ENCODE measurements around the gene APOO.

The APOO gene

DNA sequence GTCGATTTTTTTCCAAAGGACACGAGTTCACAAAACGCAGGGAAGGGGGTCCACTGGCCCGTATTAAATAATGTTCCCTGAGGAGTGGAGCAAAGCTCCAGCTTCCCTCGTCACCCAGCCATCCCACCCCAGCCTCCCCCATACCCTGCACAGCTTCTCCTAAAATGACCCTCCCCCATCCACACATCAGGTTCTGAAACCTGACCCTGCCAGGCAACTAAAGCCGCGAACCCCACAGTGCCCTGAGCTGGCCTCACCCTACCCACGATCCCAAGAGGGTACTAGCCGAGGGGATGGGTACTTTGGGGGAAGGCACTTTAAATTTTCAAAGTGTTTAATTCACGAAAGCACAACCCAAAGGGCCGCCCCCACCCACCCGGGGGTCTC lies 634 bp downstream of the APOO start:
- no peak for TF ChIP-seq CTCF (IDR thresholded peaks at IDR 0.05; ENCODE audit: borderline replicate concordance, control extremely low read depth, extremely low read depth, insufficient read depth, missing control alignments)
- in situ Hi-C loops (cut with MboI; ENCODE audit: low sequenced_read_pairs, unreplicated experiment): loop anchor here (10.0 to 25.0 kb wide), 2 partner anchors 132 to 330 kb away; no protein-coding TSS in a partner anchor
- DNase-seq (ENCODE audit: low spot score): no peak

DNA sequence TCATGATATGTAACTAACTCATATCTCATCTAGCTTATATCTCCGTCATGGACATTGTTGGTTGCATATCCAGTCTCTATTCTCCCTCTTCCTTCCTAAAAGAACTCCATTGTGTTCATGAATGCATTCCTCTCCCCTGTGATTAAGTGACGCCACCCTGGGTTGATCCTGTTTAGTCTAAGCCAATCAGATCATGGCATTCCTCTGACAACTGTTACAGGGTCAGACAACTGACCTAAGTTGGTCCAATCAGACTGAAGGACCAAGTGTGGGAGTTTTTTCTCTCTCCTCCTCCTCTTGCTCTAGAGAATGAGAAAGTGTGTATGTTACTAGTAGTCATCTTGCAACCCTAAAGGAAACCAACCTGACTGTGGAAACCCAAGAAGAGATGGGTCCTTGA lies 3.6 kb downstream of the APOO start:
- no peak for TF ChIP-seq CTCF (IDR thresholded peaks at IDR 0.05; ENCODE audit: borderline replicate concordance, control extremely low read depth, extremely low read depth, insufficient read depth, missing control alignments)
- DNase-seq (ENCODE audit: low spot score): no peak
- in situ Hi-C loops (cut with MboI; ENCODE audit: low sequenced_read_pairs, unreplicated experiment): loop anchor here (5.0 to 25.0 kb wide), 3 partner anchors 129 to 333 kb away; no protein-coding TSS in a partner anchor

DNA sequence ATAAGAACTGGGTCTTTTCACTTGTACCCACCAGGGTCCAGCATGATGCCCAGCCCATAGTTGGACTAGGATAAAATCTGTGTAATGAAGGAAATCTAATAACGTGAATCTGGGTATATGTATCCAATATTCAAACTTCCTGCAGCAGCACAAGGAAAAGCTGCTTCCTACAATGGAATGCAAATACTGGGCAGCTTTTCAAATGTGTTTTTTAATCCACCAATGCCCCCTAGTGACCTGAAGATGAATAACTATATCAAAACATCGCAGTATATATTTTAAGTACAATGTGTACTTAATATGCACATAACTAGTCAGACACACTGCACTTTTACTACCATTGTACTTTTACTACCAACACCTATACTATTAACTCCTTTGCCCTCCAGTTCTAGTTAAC lies 5.3 kb downstream of the APOO start:
- peak; percentile 3 for TF ChIP-seq CTCF (IDR thresholded peaks at IDR 0.05; ENCODE audit: borderline replicate concordance, control extremely low read depth, extremely low read depth, insufficient read depth, missing control alignments)
- DNase-seq (ENCODE audit: low spot score): peak; percentile 27
- in situ Hi-C loops (cut with MboI; ENCODE audit: low sequenced_read_pairs, unreplicated experiment): loop anchor here (5.0 to 25.0 kb wide), 3 partner anchors 128 to 335 kb away; no protein-coding TSS in a partner anchor

DNA sequence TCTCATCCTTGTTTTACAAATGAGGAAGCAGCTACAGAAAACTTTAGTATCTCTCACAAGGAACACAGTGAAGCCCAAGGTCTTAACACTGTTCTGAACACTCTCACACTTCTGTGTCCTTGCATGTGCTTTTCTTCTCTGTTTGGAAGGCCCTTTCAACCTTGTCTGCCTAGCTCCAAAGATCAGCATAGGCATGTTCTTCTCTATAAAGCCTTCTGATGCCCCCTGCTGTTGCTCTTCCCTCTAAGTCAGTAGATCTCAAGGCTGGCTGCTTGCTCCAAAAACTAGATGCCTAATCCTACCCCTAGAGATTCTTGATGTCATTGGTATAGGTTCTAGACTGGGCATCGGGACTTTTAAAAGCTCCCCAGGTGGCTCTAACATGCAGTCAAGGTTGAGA lies 5.9 kb downstream of the APOO start:
- peak; percentile 60 for DNase-seq (ENCODE audit: low spot score)
- peak; percentile 24 for TF ChIP-seq CTCF (IDR thresholded peaks at IDR 0.05; ENCODE audit: borderline replicate concordance, control extremely low read depth, extremely low read depth, insufficient read depth, missing control alignments)
- in situ Hi-C loops (cut with MboI; ENCODE audit: low sequenced_read_pairs, unreplicated experiment): loop anchor here (5.0 to 25.0 kb wide), 3 partner anchors 127 to 335 kb away; no protein-coding TSS in a partner anchor

DNA sequence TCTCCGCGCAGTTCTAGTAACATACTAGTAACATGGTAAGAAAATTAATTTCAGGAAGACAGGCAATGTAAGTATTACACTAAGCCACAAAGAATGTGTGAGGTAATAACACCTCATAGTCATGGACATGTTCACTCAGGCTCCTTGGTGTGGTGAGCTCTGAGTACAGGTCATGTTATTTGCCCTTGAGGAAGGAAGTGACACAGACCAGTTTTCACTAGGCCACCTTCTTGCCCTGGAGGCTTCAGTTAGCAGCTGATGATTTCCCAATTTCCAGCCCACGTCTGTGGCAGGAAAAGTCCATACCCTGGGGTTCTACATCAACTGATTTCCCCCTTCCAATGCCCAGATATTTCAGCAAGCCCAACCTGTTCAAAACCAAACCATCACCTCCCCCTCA lies 6.7 kb downstream of the APOO start:
- DNase-seq (ENCODE audit: low spot score): no peak
- in situ Hi-C loops (cut with MboI; ENCODE audit: low sequenced_read_pairs, unreplicated experiment): loop anchor here (5.0 to 25.0 kb wide), 3 partner anchors 126 to 336 kb away; no protein-coding TSS in a partner anchor
- no peak for TF ChIP-seq CTCF (IDR thresholded peaks at IDR 0.05; ENCODE audit: borderline replicate concordance, control extremely low read depth, extremely low read depth, insufficient read depth, missing control alignments)

DNA sequence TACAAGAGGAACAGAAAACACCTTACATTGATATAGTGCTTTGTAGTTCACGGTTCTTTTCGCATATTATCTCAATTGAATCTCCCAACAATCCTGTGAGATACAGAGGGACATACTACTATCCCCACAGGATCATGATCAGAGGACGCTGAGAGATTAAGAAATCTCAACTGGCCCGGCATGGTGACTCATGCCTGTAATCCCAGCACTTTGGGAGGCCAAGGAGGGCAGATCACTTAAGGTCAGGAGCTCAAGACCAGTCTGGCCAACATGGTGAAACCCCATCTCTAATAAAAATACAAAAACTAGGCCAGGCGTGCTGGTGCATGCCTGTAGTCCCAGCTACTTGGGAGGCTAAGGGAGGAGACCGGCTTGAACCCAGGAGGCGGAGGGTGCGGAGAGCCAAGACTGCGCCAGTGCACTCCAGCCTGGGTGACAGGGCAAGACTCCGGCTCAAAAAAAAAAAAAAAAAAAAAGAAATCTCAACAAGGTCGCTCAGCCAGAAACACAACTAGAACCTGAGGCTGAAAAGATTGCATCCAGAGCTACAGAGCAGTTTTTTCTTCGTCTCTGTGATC lies 7.4 kb downstream of the APOO start:
- in situ Hi-C loops (cut with MboI; ENCODE audit: low sequenced_read_pairs, unreplicated experiment): loop anchor here (5.0 to 25.0 kb wide), 3 partner anchors 126 to 337 kb away; no protein-coding TSS in a partner anchor
- TF ChIP-seq CTCF (IDR thresholded peaks at IDR 0.05; ENCODE audit: borderline replicate concordance, control extremely low read depth, extremely low read depth, insufficient read depth, missing control alignments): no peak

More for the DNA sequence above, 7.4 kb downstream of the APOO start:
- no peak for DNase-seq (ENCODE audit: low spot score)
